Immature natural killer cell (primary cell): ENCODE data around the gene KIF2A. TPM values are rescaled to one million over a fixed set of nuclear protein-coding genes. Genes with fewer than 3 reads are reported as not detected.

Experiments used
- DNase-seq, 3 donors: peaks; one replicate each; pipeline ENCODE4 v3.0.0; 2022; ENCODE audit warnings: mixed read lengths in 1 of 3
- H3K27ac Mint-ChIP-seq, 6 donors: one replicate each; pipeline ENCODE4 v1.8.0; 2020; ENCODE audit warnings: mixed read lengths in 6 of 6, mild to moderate bottlenecking in 5 of 6, inconsistent platforms in 4 of 6, moderate library complexity in 3 of 6
- H3K27me3 Mint-ChIP-seq, 3 donors: one replicate each; pipeline ENCODE4 v1.8.0; 2020 to 2021; ENCODE audit warnings: low read depth in 3 of 3, mild to moderate bottlenecking in 3 of 3, mixed read lengths in 3 of 3, moderate library complexity in 3 of 3, inconsistent platforms in 1 of 3
- H3K36me3 Mint-ChIP-seq, 3 donors: one replicate each; pipeline ENCODE4 v1.8.0; 2020; ENCODE audit warnings: mixed read lengths in 3 of 3, inconsistent platforms in 2 of 3, mild to moderate bottlenecking in 2 of 3
- H3K4me1 Mint-ChIP-seq, 2 donors: one replicate each; pipeline ENCODE4 v1.8.0; 2020; ENCODE audit warnings: inconsistent platforms in 2 of 2, mild to moderate bottlenecking in 2 of 2, mixed read lengths in 2 of 2, moderate library complexity in 1 of 2
- H3K4me3 Mint-ChIP-seq, 5 donors: one replicate each; pipeline ENCODE4 v1.8.0; 2020; ENCODE audit warnings: mild to moderate bottlenecking in 5 of 5, mixed read lengths in 5 of 5, inconsistent platforms in 3 of 5, moderate library complexity in 3 of 5
- H3K9me3 Mint-ChIP-seq, 6 donors: one replicate each; pipeline ENCODE4 v1.8.0; 2020; ENCODE audit warnings: mild to moderate bottlenecking in 6 of 6, mixed read lengths in 6 of 6, inconsistent platforms in 4 of 6, moderate library complexity in 3 of 6
- polyA plus RNA-seq, 3 donors: library from polyadenylated mRNA; unstranded; fragments of 300-500 nt; fragmentation: Illumina TruSeq; gene quantifications; one replicate each; pipeline ENCODE4 v1.2.3, GENCODE V29; 2021

KIF2A gene
- polyA plus RNA-seq, 3 donors from 2014 or later, result 72.0 to 135 (median 103) TPM

- Mint-ChIP-seq H3K4me1 (peaks cover 50 to 69% of the 10 kb centered on the region in 2 donors), H3K36me3 (no peaks in the 10 kb centered on the region), H3K27me3 (no peaks in the 10 kb centered on the region), H3K27ac (peak overlapping the region; percentile 5 to 80 (median 66)), H3K4me3 (peak overlapping the region in 2 of 5 donors; percentile 15 to 67), H3K9me3 (no peaks in the 10 kb centered on the region)
- no peak for DNase-seq
Observed at GRCh38 chr5:62343428-62343827, 37.4 kb downstream of the KIF2A start.

DNA sequence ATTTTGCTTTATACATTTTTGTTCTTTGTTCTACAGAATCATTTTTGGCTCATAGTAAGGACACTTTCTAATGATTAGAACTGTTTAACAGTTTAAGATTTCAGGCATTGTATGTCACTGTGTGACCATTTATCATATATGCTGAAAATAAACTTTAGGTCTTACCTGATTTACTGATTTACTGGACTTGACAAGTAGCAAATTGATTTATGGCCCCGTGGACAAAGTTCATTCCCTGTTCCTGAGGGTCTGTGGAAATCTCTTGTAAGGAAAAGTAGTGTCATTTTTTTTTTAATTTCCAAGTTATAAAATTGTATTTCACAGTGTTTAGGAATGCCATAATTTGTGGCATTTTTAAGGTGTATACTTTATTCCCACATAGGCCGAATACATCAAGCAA lies 40.7 kb downstream of the KIF2A start:
- DNase-seq, result no peak
- Mint-ChIP-seq H3K27ac (peak overlapping the region in 3 of 6 donors; percentile 7 to 62 (median 61)), H3K27me3 (no peaks in the 10 kb centered on the region), H3K4me1 (peaks cover 33 to 53% of the 10 kb centered on the region in 2 donors), H3K36me3 (peaks cover 0 to 3% (median 3%) of the 10 kb centered on the region in 3 donors), H3K9me3 (no peaks in the 10 kb centered on the region), H3K4me3 (no peak overlapping the region)

- no peak for DNase-seq
- Mint-ChIP-seq H3K36me3 (peaks cover 4 to 9% (median 9%) of the 10 kb centered on the region in 3 donors), H3K4me3 (no peak overlapping the region)
Observed at GRCh38 chr5:62347928-62348327, 41.9 kb downstream of the KIF2A start.

DNA sequence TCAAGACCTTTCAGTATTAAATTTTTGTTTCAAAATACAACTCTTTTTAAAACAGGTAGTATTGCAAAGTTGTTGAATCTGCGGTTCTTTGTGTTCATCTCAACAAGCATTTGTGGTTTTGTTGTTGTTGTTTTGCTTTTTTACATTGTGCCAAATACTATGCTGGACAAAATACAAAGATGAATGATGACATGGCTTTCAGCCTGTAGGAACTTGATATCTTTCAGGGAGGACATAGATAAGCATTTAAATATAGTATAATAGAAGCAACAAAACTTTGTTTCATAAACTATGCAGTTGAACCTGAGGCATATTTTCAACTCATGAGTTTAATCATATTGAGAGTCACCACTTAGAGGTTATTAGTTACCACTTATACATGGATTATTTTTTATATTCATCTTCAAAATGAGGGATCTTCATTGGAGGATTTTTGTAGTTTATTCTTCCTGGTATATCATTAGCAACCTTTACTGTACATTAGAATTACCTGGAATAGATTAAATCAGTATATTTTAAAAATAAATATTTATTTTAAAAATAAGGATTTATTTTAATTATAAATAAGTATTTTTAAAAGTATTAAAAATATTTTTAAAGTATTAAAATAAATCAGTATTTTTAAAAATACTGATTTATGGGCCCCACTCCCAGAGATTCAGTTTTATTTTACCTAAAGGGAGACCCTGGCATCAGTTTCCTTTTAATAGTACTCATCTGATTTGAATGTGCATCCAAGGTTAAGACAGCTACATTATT lies 42.9 kb downstream of the KIF2A start:
- Mint-ChIP-seq H3K27me3 (no peaks in the 10 kb centered on the region), H3K36me3 (peaks cover 7 to 12% (median 10%) of the 10 kb centered on the region in 3 donors), H3K9me3 (no peaks in the 10 kb centered on the region), H3K4me3 (peak overlapping the region in 1 of 5 donors; percentile 27), H3K27ac (peak overlapping the region in 5 of 6 donors; percentile 13 to 76 (median 69)), H3K4me1 (peaks cover 13 to 32% of the 10 kb centered on the region in 2 donors)
- DNase-seq, result no peak

More at GRCh38 chr5:62347928-62348327, 41.9 kb downstream of the KIF2A start:
- Mint-ChIP-seq H3K4me1 (peaks cover 23 to 41% of the 10 kb centered on the region in 2 donors), H3K27ac (peak overlapping the region in 5 of 6 donors; percentile 30 to 49 (median 42)), H3K9me3 (no peaks in the 10 kb centered on the region), H3K27me3 (no peaks in the 10 kb centered on the region)

DNA sequence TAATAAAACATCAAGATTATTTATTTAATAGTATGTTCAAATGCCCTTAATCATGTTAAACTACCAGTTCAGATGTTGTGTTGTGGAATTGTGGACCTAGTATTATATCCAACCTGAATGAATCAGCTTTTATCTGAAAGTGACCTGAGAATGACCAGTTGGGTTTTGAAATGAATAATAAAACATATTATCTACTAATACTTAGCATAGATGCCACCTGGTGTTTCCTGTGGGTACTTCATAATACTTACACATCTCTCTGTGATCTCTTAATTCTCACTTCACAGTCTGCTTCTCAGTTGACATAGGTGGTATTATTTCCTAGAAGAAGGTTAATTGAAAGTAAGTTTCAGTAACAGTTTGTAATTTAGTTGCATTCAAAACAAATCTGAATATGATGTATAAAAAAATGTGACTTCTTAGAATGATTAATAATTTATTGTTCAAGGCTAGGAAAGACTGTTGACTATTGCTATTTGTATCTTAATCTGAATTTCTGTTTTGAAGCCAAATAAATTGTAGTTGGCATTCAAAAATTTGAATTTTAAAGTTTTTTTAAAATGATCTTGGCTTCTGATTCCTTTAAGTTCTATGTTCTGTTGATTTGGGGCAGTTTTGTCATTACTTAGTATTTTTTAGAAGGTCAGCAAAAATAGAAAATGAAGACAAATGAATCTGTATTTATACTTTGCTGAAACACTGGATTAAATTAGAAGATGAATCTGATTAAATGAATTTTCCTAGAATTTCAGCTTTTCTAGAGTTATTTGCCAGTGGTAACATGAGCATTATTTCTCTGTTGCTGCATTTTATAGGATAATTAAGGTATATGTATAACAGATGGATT lies 48.2 kb downstream of the KIF2A start:
- Mint-ChIP-seq H3K27me3 (peaks cover 0 to 2% (median 0%) of the 10 kb centered on the region in 3 donors), H3K27ac (peak overlapping the region; percentile 9 to 66 (median 47)), H3K9me3 (no peaks in the 10 kb centered on the region), H3K4me1 (peaks cover 0 to 11% of the 10 kb centered on the region in 2 donors), H3K36me3 (peaks cover 7 to 12% (median 12%) of the 10 kb centered on the region in 3 donors), H3K4me3 (no peak overlapping the region)
- DNase-seq, result peak; percentile 36 to 49 (median 38)

DNA sequence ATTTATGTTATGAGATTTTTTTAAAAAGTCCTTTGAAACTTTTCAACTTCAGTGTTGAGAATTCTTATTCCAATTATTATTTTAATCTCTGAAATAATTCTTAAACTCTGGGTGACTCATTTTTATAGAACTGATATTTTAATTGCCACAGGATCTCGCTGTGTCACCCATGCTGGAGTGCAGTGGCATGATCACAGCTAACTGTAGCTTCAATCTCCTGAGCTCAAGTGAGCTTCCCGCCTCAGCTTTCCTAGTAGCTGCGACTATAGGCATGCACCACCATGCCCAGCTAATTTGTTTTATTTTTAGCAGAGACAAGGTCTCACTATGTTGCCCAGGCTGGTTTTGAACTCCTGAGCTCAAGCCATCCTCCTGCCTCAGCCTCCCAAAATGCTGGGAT lies 56.7 kb downstream of the KIF2A start:
- H3K4me3 Mint-ChIP-seq, result no peak overlapping the region
- peaks cover 0 to 3% (median 0%) of the 10 kb centered on the region in 3 donors for H3K27me3 Mint-ChIP-seq
- no peaks in the 10 kb centered on the region for H3K9me3 Mint-ChIP-seq
- peaks cover 4 to 6% of the 10 kb centered on the region in 2 donors for H3K4me1 Mint-ChIP-seq
- no peak overlapping the region for H3K27ac Mint-ChIP-seq
- no peak for DNase-seq
- H3K36me3 Mint-ChIP-seq, result peaks cover 11 to 28% (median 13%) of the 10 kb centered on the region in 3 donors

DNA sequence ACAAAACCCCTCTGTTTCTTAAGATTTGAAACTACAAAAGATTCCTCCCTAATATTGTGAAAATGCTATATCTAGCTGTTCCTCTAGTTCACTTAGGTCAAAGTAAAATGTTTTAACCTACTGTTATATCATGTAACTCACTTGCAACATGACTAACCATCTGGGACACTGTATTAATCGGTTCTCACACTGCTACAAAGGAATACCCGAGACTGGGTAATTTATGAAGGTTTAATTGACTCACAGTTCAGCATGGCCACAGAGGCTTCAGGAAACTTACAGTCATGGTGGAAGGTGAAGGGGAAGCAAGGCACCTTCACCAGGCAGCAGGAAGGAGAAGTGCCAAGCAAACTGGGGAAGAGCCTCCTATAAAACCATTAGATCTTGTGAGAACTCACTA lies 63.0 kb downstream of the KIF2A start:
- Mint-ChIP-seq H3K4me3 (no peak overlapping the region), H3K27ac (peak overlapping the region in 3 of 6 donors; percentile 17 to 68 (median 20)), H3K27me3 (peaks cover 0 to 1% (median 0%) of the 10 kb centered on the region in 3 donors), H3K36me3 (peaks cover 9 to 29% (median 13%) of the 10 kb centered on the region in 3 donors), H3K4me1 (peaks cover 4 to 6% of the 10 kb centered on the region in 2 donors), H3K9me3 (no peaks in the 10 kb centered on the region)
- DNase-seq, result no peak

DNA sequence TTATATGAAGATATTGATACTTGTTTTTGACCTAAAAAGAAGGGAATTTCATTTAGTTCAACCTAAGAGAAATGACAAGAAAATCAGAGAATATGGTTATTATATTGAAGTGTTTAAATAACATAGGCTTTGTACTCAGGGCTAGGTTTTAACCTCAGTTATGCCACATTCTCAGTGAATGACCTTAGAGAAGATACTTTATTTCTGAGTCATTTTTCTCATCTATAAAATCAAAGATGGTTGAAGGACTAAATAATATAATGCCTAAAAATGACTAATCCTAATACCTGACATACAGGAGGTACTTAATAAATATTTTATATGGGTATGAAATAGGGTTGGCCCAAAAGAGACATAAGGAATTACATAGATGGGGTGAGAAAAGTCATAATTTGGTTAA lies 65.4 kb downstream of the KIF2A start:
- Mint-ChIP-seq H3K27ac (no peak overlapping the region), H3K4me3 (no peak overlapping the region), H3K36me3 (peaks cover 0 to 19% (median 4%) of the 10 kb centered on the region in 3 donors), H3K4me1 (peaks cover 4 to 6% of the 10 kb centered on the region in 2 donors), H3K9me3 (no peaks in the 10 kb centered on the region), H3K27me3 (no peaks in the 10 kb centered on the region)
- no peak for DNase-seq

- Mint-ChIP-seq H3K36me3 (peaks cover 0 to 18% (median 0%) of the 10 kb centered on the region in 3 donors), H3K27ac (peak overlapping the region in 1 of 6 donors; percentile 11), H3K27me3 (no peaks in the 10 kb centered on the region), H3K9me3 (no peaks in the 10 kb centered on the region), H3K4me3 (no peak overlapping the region), H3K4me1 (no peaks in the 10 kb centered on the region)
- no peak for DNase-seq
Observed at GRCh38 chr5:62372600-62372999, 66.6 kb downstream of the KIF2A start.

GRCh38 chr5:62373382-62373781 lies 67.4 kb downstream of the KIF2A start:
- DNase-seq, result no peak
- Mint-ChIP-seq H3K36me3 (peaks cover 0 to 24% (median 0%) of the 10 kb centered on the region in 3 donors), H3K4me3 (no peak overlapping the region), H3K27ac (peak overlapping the region in 2 of 6 donors; percentile 23 to 56), H3K27me3 (no peaks in the 10 kb centered on the region), H3K4me1 (no peaks in the 10 kb centered on the region), H3K9me3 (no peaks in the 10 kb centered on the region)

DNA sequence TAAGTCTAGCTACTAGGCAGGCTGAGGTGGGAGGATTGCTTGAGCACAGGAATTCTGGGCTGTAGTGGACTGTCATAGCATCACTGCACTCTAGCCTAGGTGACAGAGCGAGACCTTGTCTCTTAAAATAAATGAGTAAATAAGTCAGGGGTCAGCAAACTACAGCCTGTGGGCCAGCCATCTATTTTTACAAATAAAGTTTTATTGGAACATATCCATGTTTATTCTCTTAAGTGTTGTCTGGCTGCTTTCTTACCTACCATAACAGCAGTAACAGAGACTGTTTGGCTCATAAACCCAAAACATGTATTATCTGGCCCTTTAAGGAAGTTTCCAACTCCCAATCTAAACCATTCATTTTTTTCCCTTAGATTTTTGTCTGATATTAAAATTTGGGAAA lies 68.1 kb downstream of the KIF2A start:
- DNase-seq, result no peak
- no peaks in the 10 kb centered on the region for H3K9me3 Mint-ChIP-seq
- H3K27ac Mint-ChIP-seq, result no peak overlapping the region

DNA sequence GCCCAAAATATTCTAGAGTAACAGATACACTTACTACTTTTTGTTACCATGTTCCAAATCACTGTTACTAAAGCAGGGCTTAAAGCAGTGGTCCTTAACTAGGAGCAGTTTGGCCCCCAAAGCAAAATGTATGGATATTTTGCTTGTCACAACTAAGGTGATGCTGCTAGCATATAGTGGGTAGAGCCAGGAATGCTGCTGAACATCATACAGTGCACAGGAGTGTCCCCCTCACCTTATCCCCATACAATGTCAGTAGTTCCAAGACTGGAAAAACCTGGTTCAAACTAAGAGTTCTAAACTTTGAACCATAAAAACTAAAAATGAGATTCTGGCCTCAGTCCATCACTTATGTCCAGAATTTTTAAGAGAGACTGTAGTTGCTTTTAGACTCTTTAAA lies 69.6 kb downstream of the KIF2A start:
- no peak for DNase-seq
- H3K4me3 Mint-ChIP-seq, result no peak overlapping the region
- peak overlapping the region in 1 of 6 donors; percentile 71 for H3K27ac Mint-ChIP-seq
- H3K36me3 Mint-ChIP-seq, result peaks cover 2 to 30% (median 5%) of the 10 kb centered on the region in 3 donors
- H3K27me3 Mint-ChIP-seq, result no peaks in the 10 kb centered on the region
- no peaks in the 10 kb centered on the region for H3K9me3 Mint-ChIP-seq
- H3K4me1 Mint-ChIP-seq, result no peaks in the 10 kb centered on the region

More for the DNA sequence above, 68.1 kb downstream of the KIF2A start:
- peaks cover 0 to 25% (median 0%) of the 10 kb centered on the region in 3 donors for H3K36me3 Mint-ChIP-seq
- no peaks in the 10 kb centered on the region for H3K4me1 Mint-ChIP-seq
- H3K27me3 Mint-ChIP-seq, result no peaks in the 10 kb centered on the region
- H3K4me3 Mint-ChIP-seq, result no peak overlapping the region

DNA sequence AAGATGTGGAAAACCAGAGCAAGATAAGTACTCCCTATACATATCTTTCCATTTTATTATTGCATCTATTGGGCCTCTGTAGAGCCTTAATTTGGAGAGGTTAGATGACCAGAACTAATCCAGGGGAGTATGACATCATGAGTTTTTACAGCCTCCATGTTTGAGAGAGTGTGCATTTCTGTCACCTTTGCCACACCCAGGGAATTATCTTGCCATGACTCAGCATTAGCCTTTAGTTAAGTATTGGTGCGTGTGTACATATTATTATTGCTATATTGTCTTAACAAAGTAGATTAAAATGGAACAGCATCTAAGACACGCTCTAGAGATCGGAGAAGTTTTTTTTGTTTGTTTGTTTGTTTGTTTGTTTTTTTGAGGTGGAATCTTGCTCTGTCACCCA lies 70.1 kb downstream of the KIF2A start:
- Mint-ChIP-seq H3K4me3 (no peak overlapping the region), H3K36me3 (peaks cover 3 to 31% (median 8%) of the 10 kb centered on the region in 3 donors), H3K9me3 (no peaks in the 10 kb centered on the region), H3K27ac (peak overlapping the region in 3 of 6 donors; percentile 43 to 71 (median 58)), H3K4me1 (no peaks in the 10 kb centered on the region), H3K27me3 (no peaks in the 10 kb centered on the region)
- DNase-seq, result no peak

GRCh38 chr5:62385131-62385530 lies 79.1 kb downstream of the KIF2A start:
- Mint-ChIP-seq H3K27ac (no peak overlapping the region), H3K36me3 (peaks cover 5 to 32% (median 18%) of the 10 kb centered on the region in 3 donors), H3K4me1 (no peaks in the 10 kb centered on the region), H3K9me3 (no peaks in the 10 kb centered on the region), H3K4me3 (no peak overlapping the region), H3K27me3 (no peaks in the 10 kb centered on the region)
- DNase-seq, result no peak
